Pancreas (tissue), 10 donors: Measurements from ENCODE around the gene MYMK. TPM values are rescaled to one million over a fixed set of nuclear protein-coding genes. Genes with fewer than 3 reads are reported as not detected.

Source experiments
- ATAC-seq, 4 donors: fragments of 200-7000 bp; cut with Tn5 transposase; one replicate each; pipeline versions ENCODE4 v1.8.0 to v1.9.1; 2020; ENCODE audit warnings: mild to moderate bottlenecking in 4 of 4, moderate library complexity in 4 of 4
- DNase-seq, 6 donors: peaks; one replicate each; pipeline ENCODE4 v3.0.0-alpha.2; 2020
- FAIRE-seq: peaks from 2 replicates; lab custom pipeline; 2012; peaks lifted over from hg19 to GRCh38; lab: Jason Lieb, UNC
- H3K27ac ChIP-seq, 4 donors: fragments of 200-600 bp; sonication (generic); 1 replicate in 3 of 4; 2 replicates in 1 of 4; pipeline versions ENCODE4 v1.5.0 to v1.8.0; 2020
- H3K27me3 ChIP-seq, 4 donors: fragments of 200-600 bp; one replicate each; pipeline ENCODE4 v1.8.0; 2021
- H3K36me3 ChIP-seq, 3 donors: fragments of 200-600 bp; sonication (generic) in 1 of 3; one replicate each; pipeline versions ENCODE4 v1.5.0 to v1.8.0; 2020 to 2021
- H3K4me1 ChIP-seq, 3 donors: fragments of 200-600 bp; one replicate each; pipeline ENCODE4 v1.8.0; 2021
- H3K4me3 ChIP-seq, 4 donors: fragments of 200-600 bp; sonication (generic) in 2 of 4; one replicate each; pipeline versions ENCODE4 v1.5.0 to v1.8.0; 2020 to 2021
- H3K9me3 ChIP-seq, 4 donors: fragments of 200-600 bp; one replicate each; pipeline ENCODE4 v1.8.0; 2021
- WGBS, 2 donors: extraction: QIAGEN DNeasy Blood & Tissue Kit; methylation state at CpG; one replicate each; pipeline ENCODE4 v1.1.7; 2013; 5-methylcytosine and 5-hydroxymethylcytosine counted together
- intact Hi-C, 3 donors: fragments of 100-400 bp; cut with DNase I; formaldehyde crosslinking; loops; one replicate each; pipeline versions ENCODE4 v1.11.1 to v1.14.2; 2022
- polyA plus RNA-seq, 2 donors: library from polyadenylated mRNA; stranded (reverse); fragments of 200-250 nt; gene quantifications; one replicate each; pipeline ENCODE4 v1.2.3, GENCODE V29; 2013
- total RNA-seq, 6 donors: library from RNA; stranded (reverse); fragmentation: NEBNext Ultra II Directional in 4 of 6; extraction: Animal tissue kit (Norgen Biotek cat#: 25700) in 4 of 6; gene quantifications; one replicate each; pipeline versions ENCODE4 v1.2.1 to v1.2.4, GENCODE V29; 2021 to 2023
- TF ChIP-seq, protein P1 (sequence below), 4 donors: fragments of 200-600 bp; sonication (generic) in 3 of 4; IDR thresholded peaks; one replicate each; pipeline versions ENCODE4 v1.5.0 to v1.8.0; 2021; ENCODE audit warnings: antibody characterized with exemption in 4 of 4
- donor health status: healthy with polysubstance abuse.
- donor health status: DM: no; HTN: no; CAD: no; lungs with moderate emphysema.
- donor health status: DM: no; HTN: no; CAD: no.
- donor health status: control.
- donor health status: control.
- donor health status: Bipolar disorder and iron deficiency.
- donor health status: DM: yes; HTN: yes; CAD: no.
- donor health status: DM: no; HTN: no; CAD: no.
- donor health status: DM: no; HTN: no; CAD: no.
- donor health status: DM: yes; HTN: yes; CAD: no.

The MYMK gene
- total and polyA plus RNA-seq, 8 donors = not detected

DNA sequence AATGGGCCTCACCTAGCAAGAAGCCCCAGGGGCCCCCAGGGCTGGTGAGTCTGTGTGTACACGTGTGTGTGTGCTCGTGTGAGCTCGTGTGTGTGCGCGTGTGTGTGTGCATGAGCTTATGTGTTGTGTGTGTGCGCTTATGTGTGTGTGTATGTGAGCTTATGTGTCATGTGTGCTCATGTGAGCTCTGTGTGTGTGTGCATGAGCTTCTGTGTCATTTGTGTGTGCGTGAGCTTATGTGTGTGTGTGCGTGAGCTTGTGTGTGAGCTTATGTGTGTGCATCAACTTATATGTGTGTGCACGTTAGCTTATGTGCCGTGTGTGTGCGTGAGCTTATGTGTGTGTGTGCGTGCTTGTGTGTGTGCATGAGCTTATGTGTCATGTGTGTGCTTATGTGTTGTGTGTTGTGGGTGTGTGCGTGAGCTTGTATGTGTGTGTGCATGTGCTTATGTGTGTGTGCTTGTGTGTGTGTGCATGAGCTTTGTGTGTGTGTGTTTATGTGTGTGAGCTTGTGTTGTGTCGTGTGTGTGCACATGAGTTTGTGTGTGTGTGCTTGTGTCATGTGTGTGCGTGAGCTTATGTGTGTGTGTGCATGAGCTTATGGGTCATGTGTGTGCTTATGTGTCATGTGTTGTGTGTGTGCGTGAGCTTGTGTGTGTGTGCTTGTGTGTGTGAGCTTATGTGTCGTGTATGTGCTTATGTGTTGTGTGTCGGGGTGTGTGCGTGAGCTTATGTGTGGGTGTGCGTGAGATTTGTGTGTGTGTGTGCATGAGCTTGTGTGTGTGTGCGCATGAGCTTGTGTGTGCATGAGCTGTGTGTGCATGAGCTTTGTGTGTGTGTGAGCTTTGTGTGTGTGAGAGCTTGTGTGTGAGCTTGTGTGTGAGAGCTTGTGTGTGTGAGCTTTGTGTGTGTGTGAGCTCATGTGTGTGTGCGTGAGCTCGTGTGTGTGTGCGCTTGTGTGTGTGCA, 29.1 kb downstream of the MYMK start:
- H3K27ac ChIP-seq = no peak overlapping the region
- H3K36me3 ChIP-seq = no peaks in the 10 kb centered on the region
- ATAC-seq (no peak), FAIRE-seq (no peak), DNase-seq (no peak)
- intact Hi-C loops = no loop called here
- TF ChIP-seq, protein P1, sequence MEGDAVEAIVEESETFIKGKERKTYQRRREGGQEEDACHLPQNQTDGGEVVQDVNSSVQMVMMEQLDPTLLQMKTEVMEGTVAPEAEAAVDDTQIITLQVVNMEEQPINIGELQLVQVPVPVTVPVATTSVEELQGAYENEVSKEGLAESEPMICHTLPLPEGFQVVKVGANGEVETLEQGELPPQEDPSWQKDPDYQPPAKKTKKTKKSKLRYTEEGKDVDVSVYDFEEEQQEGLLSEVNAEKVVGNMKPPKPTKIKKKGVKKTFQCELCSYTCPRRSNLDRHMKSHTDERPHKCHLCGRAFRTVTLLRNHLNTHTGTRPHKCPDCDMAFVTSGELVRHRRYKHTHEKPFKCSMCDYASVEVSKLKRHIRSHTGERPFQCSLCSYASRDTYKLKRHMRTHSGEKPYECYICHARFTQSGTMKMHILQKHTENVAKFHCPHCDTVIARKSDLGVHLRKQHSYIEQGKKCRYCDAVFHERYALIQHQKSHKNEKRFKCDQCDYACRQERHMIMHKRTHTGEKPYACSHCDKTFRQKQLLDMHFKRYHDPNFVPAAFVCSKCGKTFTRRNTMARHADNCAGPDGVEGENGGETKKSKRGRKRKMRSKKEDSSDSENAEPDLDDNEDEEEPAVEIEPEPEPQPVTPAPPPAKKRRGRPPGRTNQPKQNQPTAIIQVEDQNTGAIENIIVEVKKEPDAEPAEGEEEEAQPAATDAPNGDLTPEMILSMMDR (IDR thresholded peaks at IDR 0.05) = no peak
- WGBS, 2 donors = 86 to 92% methylated on average over 24 of the region's 24 CpGs
- H3K27me3 ChIP-seq = no peaks in the 10 kb centered on the region
- no peak overlapping the region for H3K4me3 ChIP-seq
- H3K4me1 ChIP-seq = no peaks in the 10 kb centered on the region
- no peaks in the 10 kb centered on the region for H3K9me3 ChIP-seq

DNA sequence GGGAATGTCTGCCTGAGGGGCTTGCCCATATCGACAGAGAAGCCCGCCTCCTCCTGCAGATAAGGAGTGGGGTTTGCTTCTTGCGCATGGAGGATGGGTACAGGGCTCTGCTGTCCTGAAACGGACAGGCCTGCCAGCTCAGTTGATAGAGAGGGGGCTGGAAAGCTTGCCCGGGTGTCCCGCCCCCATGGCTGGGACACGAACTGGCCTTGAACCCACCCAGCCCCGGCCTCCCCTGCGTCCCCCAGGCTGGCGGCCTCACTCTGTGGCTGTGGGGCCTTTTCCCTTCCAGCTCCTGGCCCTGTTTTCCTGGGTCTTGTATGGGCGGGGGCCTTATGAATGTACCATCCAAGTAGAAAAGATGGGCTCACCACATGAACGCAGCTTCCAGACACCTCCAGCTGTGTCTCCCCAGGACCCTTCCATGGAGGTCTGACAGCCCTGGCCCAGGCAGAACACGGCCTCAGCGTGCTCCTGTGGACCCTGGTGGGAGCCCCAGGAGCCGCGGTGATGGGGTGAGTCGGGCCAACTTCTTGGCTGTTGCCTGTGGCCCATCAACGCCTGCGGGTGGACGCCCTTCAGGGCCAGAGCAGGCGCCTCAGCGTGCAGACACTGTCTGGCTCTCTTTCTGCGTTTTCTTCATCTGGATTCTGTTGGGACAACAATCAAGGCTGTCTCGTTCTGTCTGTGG, 30.0 kb downstream of the MYMK start:
- TF ChIP-seq, protein P1 (IDR thresholded peaks at IDR 0.05) = no peak
- Histone ChIP-seq H3K27me3 (no peaks in the 10 kb centered on the region), H3K9me3 (no peaks in the 10 kb centered on the region), H3K36me3 (no peaks in the 10 kb centered on the region), H3K4me1 (no peaks in the 10 kb centered on the region), H3K27ac (no peak overlapping the region), H3K4me3 (no peak overlapping the region)
- no peak for ATAC-seq
- intact Hi-C loops = no loop called here
- peak in 1 of 6 donors; percentile 56 for DNase-seq
- WGBS, 2 donors = 78 to 79% methylated on average over 24 of the region's 24 CpGs
- no peak for FAIRE-seq

DNA sequence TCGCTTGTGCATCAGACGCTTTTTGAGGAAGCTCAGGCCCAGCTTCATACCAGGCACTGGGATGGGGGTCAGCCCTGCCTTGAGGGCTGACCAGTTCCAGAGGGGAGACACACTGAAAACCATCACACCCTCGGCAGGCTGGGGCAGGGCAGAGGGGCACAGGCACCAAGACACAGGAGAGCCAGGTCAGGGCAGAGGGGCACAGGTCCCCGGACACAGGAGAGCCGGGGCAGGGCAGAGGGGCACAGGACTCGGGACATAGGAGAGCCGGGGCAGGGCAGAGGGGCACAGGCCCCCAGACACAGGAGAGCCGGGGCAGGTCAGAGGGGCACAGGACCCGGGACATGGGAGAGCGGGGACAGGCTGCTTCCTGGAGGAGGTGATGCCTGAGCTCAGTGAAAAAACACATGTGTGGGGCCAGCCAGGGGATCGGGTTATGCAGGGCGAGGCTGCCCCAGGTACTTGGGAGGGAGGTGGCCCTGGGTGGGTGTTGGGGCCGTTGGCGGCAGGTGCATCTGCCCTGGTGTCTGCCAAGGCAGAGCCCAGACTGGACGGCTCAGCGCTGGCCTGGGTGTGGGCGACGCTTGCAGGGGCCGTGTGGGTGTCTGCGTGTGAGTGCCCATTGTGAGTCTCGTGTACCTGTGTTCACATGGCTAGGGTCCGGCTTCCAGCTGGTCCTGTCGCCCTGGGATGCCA, 30.8 kb downstream of the MYMK start:
- Histone ChIP-seq H3K27ac (no peak overlapping the region), H3K4me3 (no peak overlapping the region), H3K9me3 (no peaks in the 10 kb centered on the region), H3K36me3 (no peaks in the 10 kb centered on the region), H3K27me3 (no peaks in the 10 kb centered on the region), H3K4me1 (no peaks in the 10 kb centered on the region)
- intact Hi-C loops = no loop called here
- 79 to 85% methylated on average over 23 of the region's 23 CpGs for WGBS, 2 donors
- peak in 1 of 6 donors; percentile 58 for DNase-seq
- TF ChIP-seq, protein P1 (IDR thresholded peaks at IDR 0.05) = no peak
- FAIRE-seq = no peak
- no peak for ATAC-seq

DNA sequence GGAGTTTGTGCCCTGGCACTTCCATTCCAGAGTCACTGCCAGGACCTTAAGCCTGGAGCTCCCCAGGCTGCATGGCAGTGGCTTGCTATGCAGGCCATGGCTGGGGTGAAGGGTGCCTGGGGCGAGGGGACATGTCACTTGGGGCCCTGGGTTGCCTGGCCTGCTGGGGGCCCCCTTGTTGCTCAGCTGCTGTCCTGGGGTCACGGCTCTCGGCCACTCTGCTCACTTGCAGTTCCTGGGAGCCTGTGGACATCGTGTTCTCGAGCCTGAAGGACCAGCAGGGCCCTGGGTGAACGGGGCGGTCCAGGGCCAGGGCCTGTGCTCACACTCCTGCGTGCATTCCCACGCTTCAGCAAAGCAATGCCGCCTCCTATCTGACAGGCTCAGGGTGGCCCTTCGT, 31.3 kb downstream of the MYMK start:
- no peaks in the 10 kb centered on the region for H3K9me3 ChIP-seq
- ATAC-seq (no peak), FAIRE-seq (no peak), DNase-seq (peak in 1 of 6 donors; percentile 49)
- H3K27me3 ChIP-seq = no peaks in the 10 kb centered on the region
- no peaks in the 10 kb centered on the region for H3K36me3 ChIP-seq
- no peak overlapping the region for H3K4me3 ChIP-seq
- WGBS, 2 donors = 67 to 74% methylated on average over 10 to 11 of the region's 11 CpGs
- TF ChIP-seq, protein P1 (IDR thresholded peaks at IDR 0.05) = no peak
- H3K4me1 ChIP-seq = no peaks in the 10 kb centered on the region
- intact Hi-C loops = no loop called here
- H3K27ac ChIP-seq = no peak overlapping the region
